Natural killer cell treated with Interleukin-12 subunit alpha and Interleukin-12 subunit beta and Interleukin-15 and Interleukin-18, amount 100 ng/mL, for 72 hours (primary cell): ENCODE measurements around the gene CPEB4. TPM values are rescaled to one million over a fixed set of nuclear protein-coding genes. Genes with fewer than 3 reads are reported as not detected.

Source experiments
- ATAC-seq, 2 donors: fragments of 150-1000 bp; cut with Tn5 transposase in 1 of 2; sonication (Bioruptor Pico), chemical (Tn5 transposase) in 1 of 2; 2 replicates each; pipeline ENCODE4 v1.10.0; 2021
- DNase-seq: peaks from one replicate; pipeline ENCODE4 v3.0.0; 2022; ENCODE audit warnings: low spot score
- H3K27ac Mint-ChIP-seq, 2 donors: 1 replicate in 1 of 2; 2 replicates in 1 of 2; pipeline ENCODE4 v1.8.0; 2022; ENCODE audit warnings: mixed read lengths in 2 of 2, mild to moderate bottlenecking in 1 of 2, moderate library complexity in 1 of 2
- H3K27me3 Mint-ChIP-seq, 2 donors: 1 replicate in 1 of 2; 2 replicates in 1 of 2; pipeline ENCODE4 v1.8.0; 2022; ENCODE audit warnings: mixed read lengths in 2 of 2
- H3K36me3 Mint-ChIP-seq: one replicate; pipeline ENCODE4 v1.8.0; 2022; ENCODE audit warnings: mixed read lengths
- H3K4me1 Mint-ChIP-seq, 2 donors: 1 replicate in 1 of 2; 2 replicates in 1 of 2; pipeline ENCODE4 v1.8.0; 2022; ENCODE audit warnings: low read depth in 2 of 2, mixed read lengths in 2 of 2, mild to moderate bottlenecking in 1 of 2
- H3K4me3 Mint-ChIP-seq: one replicate; pipeline ENCODE4 v1.8.0; 2022; ENCODE audit warnings: mixed read lengths
- H3K9me3 Mint-ChIP-seq: 2 replicates; pipeline ENCODE4 v1.8.0; 2022; ENCODE audit warnings: mixed read lengths
- total RNA-seq, 2 donors: library from RNA; stranded (reverse); gene quantifications; one replicate each; pipeline ENCODE4 v1.2.3, GENCODE V29; 2022

CPEB4 gene
- total RNA-seq, 2 donors from 2014 or later, result 29.9 to 45.6 TPM

DNA sequence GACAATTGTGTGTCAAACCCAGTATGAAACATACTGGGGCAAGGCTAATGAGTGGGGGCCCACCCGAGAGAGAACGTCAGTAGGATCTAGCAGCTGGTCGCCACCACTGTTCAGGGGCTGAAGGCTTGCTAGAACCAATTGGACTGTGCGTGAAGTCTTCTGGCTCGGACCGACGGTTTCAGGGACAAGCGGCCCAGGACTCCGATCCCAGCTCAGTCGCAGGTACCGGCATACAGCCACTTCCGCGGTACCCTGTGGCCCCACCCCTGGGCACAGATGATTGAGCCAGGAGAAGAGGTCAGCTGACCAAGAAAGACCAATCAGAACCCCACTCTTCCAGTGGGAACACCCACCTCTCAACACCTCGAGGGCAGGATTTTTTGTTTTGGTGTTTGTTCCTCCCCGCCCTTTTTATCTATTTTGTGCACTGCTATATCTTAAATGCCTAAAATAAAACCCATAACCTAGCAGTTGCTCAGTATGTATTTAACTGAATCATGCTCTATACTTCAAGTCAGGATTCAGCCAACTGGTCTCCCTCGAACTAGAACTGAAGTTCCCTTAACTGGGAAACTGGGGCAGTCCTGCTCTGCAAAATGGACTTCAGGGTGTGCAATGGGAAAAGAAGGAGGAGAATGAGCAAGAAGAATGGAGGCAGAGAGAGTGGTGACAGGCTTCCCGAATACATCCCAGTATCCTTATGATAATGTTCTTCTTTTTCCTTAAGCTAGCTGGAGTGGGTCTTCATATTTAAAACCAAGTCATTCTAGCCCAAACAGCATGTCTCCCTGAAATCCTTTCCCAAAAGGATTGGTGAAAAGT, 21.1 kb upstream of the CPEB4 start:
- H3K9me3 Mint-ChIP-seq, result no peaks in the 10 kb centered on the region
- no peak overlapping the region for H3K4me3 Mint-ChIP-seq
- no peak for DNase-seq
- no peak overlapping the region for H3K27ac Mint-ChIP-seq
- no peaks in the 10 kb centered on the region for H3K36me3 Mint-ChIP-seq
- no peaks in the 10 kb centered on the region for H3K4me1 Mint-ChIP-seq
- peaks cover 6 to 18% of the 10 kb centered on the region in 2 donors for H3K27me3 Mint-ChIP-seq
- peak in 1 of 2 donors; percentile 24 for ATAC-seq

DNA sequence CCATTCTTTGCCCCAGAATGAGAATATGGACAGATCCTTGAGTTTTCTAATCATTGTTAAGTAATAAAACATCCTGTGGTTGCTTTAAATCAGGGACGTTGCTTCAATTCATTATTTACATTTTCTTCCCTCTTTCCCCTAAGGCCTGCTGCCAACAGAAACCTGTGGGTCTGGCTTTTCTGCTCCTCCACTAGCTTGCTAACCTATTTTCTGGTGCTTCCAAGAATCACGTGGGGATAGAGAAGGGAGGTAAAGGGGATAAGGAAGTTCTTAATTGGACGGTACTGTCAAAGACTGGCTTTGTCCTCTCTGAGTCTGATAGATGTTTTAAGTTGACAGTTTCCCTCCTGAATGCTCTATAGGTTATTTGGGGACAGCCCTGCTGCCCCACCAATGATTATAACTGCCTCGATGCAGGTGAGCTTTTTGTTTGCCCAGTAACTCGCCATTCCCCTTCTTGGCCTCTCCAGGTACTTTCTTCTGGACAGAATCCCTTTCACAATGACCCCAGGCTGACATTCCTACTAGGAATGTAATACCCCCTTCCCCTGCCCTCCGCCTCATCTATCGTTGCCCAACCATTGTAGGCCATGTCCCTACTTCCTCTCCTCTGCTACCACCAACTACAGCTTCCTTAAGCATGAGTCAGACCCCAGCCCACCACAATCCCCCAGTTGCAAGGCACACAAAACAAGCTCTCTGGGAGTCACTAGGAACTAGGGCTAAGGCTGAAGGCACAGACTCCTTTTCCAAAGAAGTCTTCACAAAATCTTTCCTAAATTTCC, 19.9 kb upstream of the CPEB4 start:
- Mint-ChIP-seq H3K36me3 (no peaks in the 10 kb centered on the region), H3K9me3 (no peaks in the 10 kb centered on the region), H3K27ac (no peak overlapping the region), H3K4me3 (no peak overlapping the region), H3K27me3 (peaks cover 4 to 16% of the 10 kb centered on the region in 2 donors), H3K4me1 (no peaks in the 10 kb centered on the region)
- ATAC-seq (no peak), DNase-seq (no peak)

DNA sequence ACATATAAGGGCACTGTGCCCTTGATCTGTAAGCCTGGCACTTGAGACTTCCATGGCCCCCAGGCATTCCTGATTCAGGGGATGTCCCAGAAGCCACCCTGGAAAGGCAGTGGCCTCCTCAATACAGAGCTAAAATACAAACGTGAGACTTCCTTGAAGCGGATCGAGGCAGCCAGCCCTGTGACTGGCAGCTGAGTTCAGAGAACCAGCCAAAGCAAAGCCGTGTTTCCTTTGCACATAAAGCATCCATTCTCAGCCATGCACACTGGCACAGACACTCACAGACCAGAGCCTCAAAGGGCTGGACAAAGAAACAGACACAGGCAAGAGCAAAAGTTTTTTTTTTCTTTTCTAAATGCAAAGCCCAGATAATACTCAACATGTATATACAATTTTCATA, 18.8 kb upstream of the CPEB4 start:
- Mint-ChIP-seq H3K9me3 (no peaks in the 10 kb centered on the region), H3K4me1 (no peaks in the 10 kb centered on the region), H3K27me3 (peaks cover 0 to 15% of the 10 kb centered on the region in 2 donors), H3K27ac (no peak overlapping the region), H3K4me3 (no peak overlapping the region), H3K36me3 (no peaks in the 10 kb centered on the region)
- DNase-seq (no peak), ATAC-seq (no peak)

DNA sequence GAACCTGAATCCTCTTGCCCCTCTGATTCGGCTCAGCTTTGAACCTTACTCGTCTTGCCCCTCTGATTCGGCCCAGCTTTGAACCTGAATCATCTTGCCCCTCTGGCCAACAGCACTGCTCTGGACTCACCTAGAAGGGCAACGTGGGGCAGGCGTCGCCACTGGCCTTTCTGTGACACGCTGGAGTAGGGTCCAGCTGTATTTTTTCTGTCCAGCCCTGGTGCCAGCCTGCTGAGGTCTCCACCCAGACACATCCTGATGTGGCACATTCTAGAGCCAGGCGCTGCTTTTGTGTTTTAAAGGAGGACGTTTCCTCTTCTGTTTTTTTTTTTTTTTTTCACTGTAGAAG, 15.2 kb upstream of the CPEB4 start:
- no peaks in the 10 kb centered on the region for H3K4me1 Mint-ChIP-seq
- peaks cover 0 to 14% of the 10 kb centered on the region in 2 donors for H3K27me3 Mint-ChIP-seq
- no peak overlapping the region for H3K27ac Mint-ChIP-seq
- no peak overlapping the region for H3K4me3 Mint-ChIP-seq
- H3K36me3 Mint-ChIP-seq, result no peaks in the 10 kb centered on the region
- no peak for DNase-seq
- no peaks in the 10 kb centered on the region for H3K9me3 Mint-ChIP-seq
- ATAC-seq, result no peak

DNA sequence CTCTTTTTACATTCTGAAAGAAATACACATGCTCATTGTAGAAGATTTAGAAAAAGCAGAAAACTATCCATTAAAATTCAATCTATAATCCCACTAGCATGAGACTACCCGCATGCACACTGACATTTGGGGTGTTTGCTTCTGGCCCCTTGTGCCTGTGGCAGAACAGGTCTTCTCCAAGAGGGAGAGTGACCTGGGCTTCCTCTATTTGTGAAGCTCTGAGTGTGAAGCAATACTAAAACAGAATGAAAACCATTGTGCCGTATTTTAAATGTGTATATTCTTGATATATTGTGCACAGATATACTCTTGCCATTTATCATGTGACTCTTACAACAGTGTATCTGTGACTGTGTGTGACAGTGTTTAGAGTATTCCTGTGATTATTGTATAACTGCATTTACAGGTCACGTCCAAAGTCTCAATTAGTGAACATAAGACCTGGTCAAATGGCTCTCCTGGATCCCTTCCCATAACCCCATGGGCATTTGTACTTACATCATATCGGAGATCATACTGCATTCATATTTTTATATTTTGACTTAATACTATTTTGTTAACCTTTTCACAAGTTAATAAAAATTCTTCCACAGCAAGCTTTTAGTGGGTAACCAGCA, 14.7 kb upstream of the CPEB4 start:
- no peak for DNase-seq
- ATAC-seq, result no peak
- no peaks in the 10 kb centered on the region for H3K4me1 Mint-ChIP-seq
- no peak overlapping the region for H3K27ac Mint-ChIP-seq
- H3K36me3 Mint-ChIP-seq, result no peaks in the 10 kb centered on the region
- peaks cover 0 to 13% of the 10 kb centered on the region in 2 donors for H3K27me3 Mint-ChIP-seq
- H3K4me3 Mint-ChIP-seq, result no peak overlapping the region
- H3K9me3 Mint-ChIP-seq, result no peaks in the 10 kb centered on the region

DNA sequence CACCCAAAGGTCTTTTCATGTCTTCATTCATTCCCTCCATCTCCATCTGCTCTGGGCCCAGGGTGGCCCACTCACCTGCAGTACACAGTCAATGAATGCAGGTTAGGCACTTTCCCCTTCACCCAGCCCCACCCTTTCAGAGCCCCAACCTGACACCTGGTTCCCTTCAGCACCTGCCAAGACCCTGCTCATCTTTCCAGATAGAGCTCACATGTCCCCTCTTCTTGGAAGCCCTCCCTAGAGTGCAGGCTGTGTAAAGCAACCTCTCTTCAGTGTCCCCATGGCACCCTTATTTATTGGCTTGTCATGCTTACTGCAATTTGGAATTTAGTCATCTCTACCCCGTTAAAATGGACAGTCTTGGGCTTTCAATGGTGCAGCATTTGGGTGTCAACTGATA, 13.0 kb upstream of the CPEB4 start:
- no peak for ATAC-seq
- no peaks in the 10 kb centered on the region for H3K4me1 Mint-ChIP-seq
- H3K27me3 Mint-ChIP-seq, result peaks cover 0 to 3% of the 10 kb centered on the region in 2 donors
- no peaks in the 10 kb centered on the region for H3K36me3 Mint-ChIP-seq
- no peaks in the 10 kb centered on the region for H3K9me3 Mint-ChIP-seq
- H3K27ac Mint-ChIP-seq, result no peak overlapping the region
- no peak for DNase-seq
- H3K4me3 Mint-ChIP-seq, result no peak overlapping the region

DNA sequence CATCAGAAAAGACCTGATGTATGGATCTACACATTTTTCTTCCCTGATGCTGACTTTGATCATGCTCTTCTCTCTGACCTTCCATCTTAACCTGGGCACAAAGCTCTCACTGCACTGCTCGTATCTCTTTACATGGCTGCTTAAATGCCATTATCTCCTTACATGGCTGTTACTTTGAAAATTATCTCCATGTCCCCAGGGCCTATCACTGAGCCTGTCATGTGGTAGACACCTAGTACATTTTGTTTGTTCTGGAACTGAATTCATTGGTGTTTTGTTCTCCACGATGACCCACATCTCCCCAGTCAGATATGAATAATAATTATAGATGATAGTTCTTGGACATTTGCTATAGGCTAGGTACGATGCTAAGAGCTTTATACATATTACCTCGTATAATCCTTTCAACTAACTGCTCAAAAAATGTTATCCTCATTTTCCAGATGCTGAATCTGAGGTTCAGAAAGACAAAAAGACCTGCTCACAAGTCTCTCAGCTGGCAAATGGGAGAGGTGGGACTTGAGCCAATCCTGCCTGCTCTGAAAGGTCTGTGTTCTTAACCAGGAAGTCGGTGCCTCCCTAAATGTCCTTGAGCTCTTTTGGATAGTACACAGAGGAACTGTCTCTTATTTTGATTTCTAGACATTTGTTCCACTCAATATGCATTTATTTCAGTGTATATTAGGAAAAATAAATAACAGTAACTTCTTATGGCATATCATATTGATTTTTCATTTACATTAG, 9.8 kb upstream of the CPEB4 start:
- Mint-ChIP-seq H3K36me3 (peaks cover 8% of the 10 kb centered on the region), H3K4me3 (no peak overlapping the region), H3K27ac (no peak overlapping the region), H3K9me3 (no peaks in the 10 kb centered on the region), H3K4me1 (peaks cover 2 to 6% of the 10 kb centered on the region in 2 donors), H3K27me3 (peaks cover 0 to 3% of the 10 kb centered on the region in 2 donors)
- ATAC-seq, result no peak
- no peak for DNase-seq

DNA sequence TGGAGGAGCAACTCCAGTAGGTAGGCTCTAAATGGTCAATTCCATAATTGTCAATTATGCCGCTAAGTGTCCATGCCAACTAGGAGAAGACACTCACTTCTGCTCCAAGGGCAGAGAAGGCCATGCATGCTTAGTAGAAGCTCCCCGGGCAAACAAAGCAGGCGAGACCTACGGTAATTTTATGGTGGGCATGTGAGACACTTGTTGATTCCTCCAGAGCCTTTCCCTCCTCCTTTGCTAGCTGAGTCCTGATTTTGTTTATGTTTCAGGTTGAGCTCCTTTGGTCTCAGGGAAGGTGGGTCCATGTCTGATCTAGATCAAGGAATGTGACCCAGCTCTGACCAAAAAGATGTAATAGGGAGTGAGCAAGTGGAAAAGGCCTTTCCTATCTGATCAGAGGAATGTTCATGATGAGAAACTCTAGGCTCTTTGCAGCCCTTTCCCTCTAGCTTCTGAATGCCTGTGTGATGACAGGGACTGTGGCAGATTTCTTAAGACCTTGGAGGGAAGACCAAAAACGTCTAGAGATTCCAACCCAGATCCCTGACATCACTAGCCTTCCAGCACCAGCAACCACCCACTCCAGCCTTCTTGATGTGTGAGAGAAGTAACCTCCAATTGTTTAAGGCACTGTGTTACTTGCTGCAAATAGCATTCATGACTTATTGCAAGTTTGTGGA, 7.7 kb upstream of the CPEB4 start:
- Mint-ChIP-seq H3K4me3 (no peak overlapping the region), H3K4me1 (peaks cover 17 to 20% of the 10 kb centered on the region in 2 donors), H3K27me3 (peaks cover 0 to 3% of the 10 kb centered on the region in 2 donors), H3K36me3 (peaks cover 10% of the 10 kb centered on the region), H3K9me3 (no peaks in the 10 kb centered on the region), H3K27ac (no peak overlapping the region)
- ATAC-seq (no peak), DNase-seq (no peak)

DNA sequence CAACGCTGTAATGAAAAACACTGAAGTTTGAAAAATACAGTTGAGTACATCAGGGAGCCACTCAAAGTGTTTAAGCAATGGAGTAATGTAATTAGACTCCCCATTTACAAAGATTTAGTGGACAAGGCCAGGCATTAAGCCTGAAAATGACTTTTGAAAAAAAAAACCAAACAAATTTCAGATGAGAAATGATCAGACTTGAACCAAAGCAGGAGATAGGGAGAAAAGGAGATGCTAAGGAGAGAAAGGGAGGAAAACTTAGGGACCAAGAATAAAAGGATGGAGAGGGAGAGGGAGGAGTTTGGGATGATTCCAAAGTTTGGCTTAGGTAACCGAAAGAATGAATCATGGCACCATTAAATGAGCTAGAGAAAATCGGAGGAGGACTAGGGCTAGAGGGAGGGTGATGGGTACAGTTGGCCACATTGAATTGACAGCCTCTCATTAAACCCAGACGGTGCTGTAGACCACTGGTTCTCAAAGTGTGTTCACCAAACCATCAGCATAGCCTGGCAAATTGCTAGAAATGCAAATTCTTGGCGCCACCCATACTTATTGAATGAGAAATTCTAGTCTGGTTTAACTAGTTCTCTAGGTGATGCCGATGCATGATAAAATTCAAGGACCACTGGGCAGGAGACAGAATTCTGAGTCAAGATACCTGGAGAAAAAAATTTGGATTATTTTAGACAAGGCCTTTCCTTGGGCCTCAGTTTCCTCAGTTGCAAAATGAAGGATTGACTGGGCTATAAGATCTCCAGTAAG, 6.2 kb upstream of the CPEB4 start:
- Mint-ChIP-seq H3K9me3 (no peaks in the 10 kb centered on the region), H3K27me3 (peaks cover 0 to 3% of the 10 kb centered on the region in 2 donors), H3K4me3 (no peak overlapping the region), H3K27ac (no peak overlapping the region), H3K4me1 (peaks cover 28 to 36% of the 10 kb centered on the region in 2 donors), H3K36me3 (peaks cover 10% of the 10 kb centered on the region)
- DNase-seq, result no peak
- ATAC-seq, result no peak

DNA sequence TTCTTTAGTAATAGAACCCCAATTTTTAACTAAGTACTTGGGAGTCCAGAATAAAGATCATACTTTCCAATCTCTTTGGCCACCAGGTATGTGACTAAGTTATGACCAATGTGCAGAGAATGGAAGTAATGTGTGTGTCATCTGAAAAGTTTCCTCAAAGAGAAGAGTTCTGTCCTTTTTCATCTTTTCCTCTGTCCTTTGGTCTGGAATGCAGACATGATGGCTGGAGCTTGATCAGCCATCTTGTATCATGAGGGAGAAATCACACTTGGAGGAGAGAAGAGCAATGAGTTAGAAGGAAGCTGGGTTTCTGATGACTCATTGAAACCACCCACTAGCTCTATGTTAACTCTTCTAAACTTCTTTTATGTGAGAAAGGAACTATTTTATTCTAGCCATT, 5.5 kb upstream of the CPEB4 start:
- Mint-ChIP-seq H3K4me1 (peaks cover 34 to 42% of the 10 kb centered on the region in 2 donors), H3K4me3 (no peak overlapping the region), H3K27ac (no peak overlapping the region), H3K27me3 (no peaks in the 10 kb centered on the region), H3K9me3 (no peaks in the 10 kb centered on the region), H3K36me3 (peaks cover 10% of the 10 kb centered on the region)
- DNase-seq (no peak), ATAC-seq (no peak)

DNA sequence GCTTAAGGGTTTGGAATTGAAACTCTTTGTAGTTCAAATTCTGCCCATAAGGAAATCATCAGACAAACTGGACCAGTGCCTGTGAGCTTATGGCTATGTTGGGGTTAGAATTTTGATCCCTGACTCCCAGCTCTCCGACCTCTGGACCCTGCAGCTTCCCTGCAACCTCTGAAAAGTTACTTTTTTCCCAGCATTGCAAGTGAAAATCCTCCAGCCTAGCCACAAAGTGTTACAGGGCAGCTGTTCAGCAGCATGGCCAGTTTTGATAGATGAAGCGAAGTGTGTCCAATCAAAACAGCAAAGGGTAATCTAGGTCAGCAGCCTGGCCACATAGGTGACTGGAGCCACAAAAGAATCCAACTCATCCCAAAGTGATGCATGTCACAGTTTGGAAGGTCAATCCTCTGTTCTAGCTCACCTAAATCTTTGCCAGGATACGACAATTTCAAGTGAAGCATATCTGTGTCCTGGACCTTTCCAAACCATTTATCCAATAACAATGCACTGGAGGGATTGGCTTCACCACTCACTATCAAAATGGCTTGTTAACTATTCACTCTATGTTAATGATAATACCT, 4.7 kb upstream of the CPEB4 start:
- DNase-seq (no peak), ATAC-seq (no peak)
- peaks cover 40 to 48% of the 10 kb centered on the region in 2 donors for H3K4me1 Mint-ChIP-seq
- no peaks in the 10 kb centered on the region for H3K27me3 Mint-ChIP-seq
- H3K9me3 Mint-ChIP-seq, result no peaks in the 10 kb centered on the region
- H3K4me3 Mint-ChIP-seq, result no peak overlapping the region
- no peak overlapping the region for H3K27ac Mint-ChIP-seq
- peaks cover 10% of the 10 kb centered on the region for H3K36me3 Mint-ChIP-seq

DNA sequence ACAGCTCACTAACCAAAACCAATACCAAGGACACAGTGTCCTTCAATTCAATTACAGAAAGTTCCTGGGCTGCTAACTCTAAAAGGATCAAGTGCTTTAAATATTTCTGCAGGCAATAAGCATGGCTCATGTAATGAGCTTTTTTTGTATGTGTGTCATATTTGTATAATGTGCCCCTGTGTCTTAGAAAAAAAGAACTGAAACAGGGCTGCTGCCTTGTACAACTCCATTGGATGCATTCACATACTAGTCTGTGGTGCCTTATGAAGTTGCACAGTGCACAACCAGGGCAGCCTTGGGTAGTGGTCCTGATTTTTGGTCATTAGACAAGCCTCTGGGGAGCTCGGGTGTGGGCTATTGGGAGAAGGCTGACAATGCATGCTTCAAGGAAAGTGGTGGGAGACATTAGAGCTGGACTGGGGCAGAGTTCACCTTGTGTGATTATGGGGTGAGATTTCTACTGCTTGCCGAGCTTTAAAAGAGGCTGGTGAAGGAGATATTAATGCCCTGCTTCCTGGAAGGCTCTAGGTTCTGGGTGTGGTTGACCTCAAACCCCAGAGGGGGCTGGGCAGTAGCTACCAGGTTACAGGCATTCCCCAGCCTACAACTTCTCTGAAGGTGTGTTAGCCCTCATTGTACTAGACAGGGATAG, 3.6 kb upstream of the CPEB4 start:
- no peaks in the 10 kb centered on the region for H3K9me3 Mint-ChIP-seq
- DNase-seq (no peak), ATAC-seq (no peak)
- peaks cover 10% of the 10 kb centered on the region for H3K36me3 Mint-ChIP-seq
- H3K4me1 Mint-ChIP-seq, result peaks cover 44 to 52% of the 10 kb centered on the region in 2 donors
- H3K27ac Mint-ChIP-seq, result peak overlapping the region; percentile 44 to 99
- H3K27me3 Mint-ChIP-seq, result no peaks in the 10 kb centered on the region
- peak overlapping the region; percentile 77 for H3K4me3 Mint-ChIP-seq
